HepG2 (cell line): Measurements from ENCODE around the gene FAM222B. TPM values are rescaled to one million over a fixed set of nuclear protein-coding genes. Genes with fewer than 3 reads are reported as not detected.

Experiments
- DMAP1 ChIP-seq: IDR thresholded peaks from 2 replicates; pipeline ENCODE4 v1.6.1; 2016
- NR1H2 ChIP-seq: sonication (generic); formaldehyde crosslinking; IDR thresholded peaks from 2 replicates; pipeline ENCODE4 v1.8.1; 2022; ENCODE audit warnings: low read depth, missing genetic modification reagents, borderline replicate concordance
- NR2F6 ChIP-seq, 2 experiments: IDR thresholded peaks; 2 replicates each; pipeline ENCODE4 v1.6.1; 2016; ENCODE audit warnings: antibody characterized with exemption in 1 of 2, mild to moderate bottlenecking in 1 of 2
- POLR2AphosphoS2 ChIP-seq: IDR thresholded peaks from 2 replicates; pipeline ENCODE4 v1.6.1; 2011; ENCODE audit warnings: low read depth, low read length, improper control_type of control experiment
- ZBTB3 ChIP-seq: sonication (generic); formaldehyde crosslinking; IDR thresholded peaks from 2 replicates; pipeline ENCODE4 v1.4.0; 2020; ENCODE audit warnings: low read depth, mild to moderate bottlenecking, moderate library complexity, missing genetic modification reagents, borderline replicate concordance
- ZMYM4 ChIP-seq: sonication (generic); formaldehyde crosslinking; IDR thresholded peaks from 2 replicates; pipeline ENCODE4 v1.8.1; 2023; ENCODE audit warnings: mild to moderate bottlenecking, missing genetic modification reagents
- ZNF430 ChIP-seq: sonication (generic); formaldehyde crosslinking; IDR thresholded peaks from 2 replicates; pipeline ENCODE4 v1.9.0; 2021; ENCODE audit warnings: mild to moderate bottlenecking, missing genetic modification reagents
- ZNF670 ChIP-seq: sonication (generic); formaldehyde crosslinking; IDR thresholded peaks from 2 replicates; pipeline ENCODE4 v1.8.0; 2022; ENCODE audit warnings: mild to moderate bottlenecking, missing genetic modification reagents, borderline replicate concordance
- ZNF773 ChIP-seq: sonication (generic); formaldehyde crosslinking; IDR thresholded peaks from 2 replicates; pipeline ENCODE4 v1.4.0; 2020; ENCODE audit warnings: missing genetic modification reagents, borderline replicate concordance
- polyA plus RNA-seq, 8 experiments: library from polyadenylated mRNA; depleted of rRNA in 3 of 8; stranded (reverse) in 7 of 8; unstranded in 1 of 8; fragments of >200 nt; fragmentation: Illumina TruSeq in 4 of 8; extraction: Trizol in 4 of 8; gene quantifications; 2 replicates each; pipeline versions ENCODE4 v1.2.1 to v1.2.3, GENCODE V29; 2011 to 2016; ENCODE audit warnings: low read depth in 4 of 8, missing spikeins in 1 of 8, mixed read lengths in 1 of 8; ENCODE audit not compliant: insufficient read depth in 1 of 8
- total RNA-seq, 5 experiments: library from RNA; depleted of rRNA; stranded (reverse); fragments of >200 nt; fragmentation: Illumina TruSeq; extraction: Trizol; gene quantifications; 2 replicates each; pipeline ENCODE4 v1.2.3, GENCODE V29; 2016; ENCODE audit warnings: low read depth in 1 of 5
- TF ChIP-seq, protein P1 (sequence below): IDR thresholded peaks from 2 replicates; pipeline ENCODE4 v1.6.1; 2016; ENCODE audit warnings: missing compliant biosample characterization, missing genetic modification reagents, borderline replicate concordance
- TF ChIP-seq, protein P2 (sequence below): sonication (generic); formaldehyde crosslinking; IDR thresholded peaks from 2 replicates; pipeline ENCODE4 v1.4.0; 2020; ENCODE audit warnings: mild to moderate bottlenecking, missing genetic modification reagents, borderline replicate concordance
- TF ChIP-seq, protein P3 (sequence below): sonication (generic); formaldehyde crosslinking; IDR thresholded peaks from 2 replicates; pipeline ENCODE4 v1.5.0; 2020; ENCODE audit warnings: missing genetic modification reagents
- TF ChIP-seq, protein P4 (sequence below): IDR thresholded peaks from 2 replicates; pipeline ENCODE4 v1.6.1; 2016; ENCODE audit warnings: mild to moderate bottlenecking
- TF ChIP-seq, protein P5 (sequence below): sonication (generic); formaldehyde crosslinking; conservative IDR thresholded peaks from 2 replicates; pipeline ENCODE4 v1.8.0; 2022; ENCODE audit warnings: mild to moderate bottlenecking, moderate library complexity, missing genetic modification reagents
- TF ChIP-seq, protein P6 (sequence below): sonication (generic); formaldehyde crosslinking; IDR thresholded peaks from 2 replicates; pipeline ENCODE4 v1.4.0; 2020; ENCODE audit warnings: missing genetic modification reagents

Gene FAM222B
- total and polyA plus RNA-seq, 2 of the 13 experiments (the other 11 are each of a cell fraction or from before 2014, with no cell fraction given) = 3.5 to 7.3 TPM

DNA sequence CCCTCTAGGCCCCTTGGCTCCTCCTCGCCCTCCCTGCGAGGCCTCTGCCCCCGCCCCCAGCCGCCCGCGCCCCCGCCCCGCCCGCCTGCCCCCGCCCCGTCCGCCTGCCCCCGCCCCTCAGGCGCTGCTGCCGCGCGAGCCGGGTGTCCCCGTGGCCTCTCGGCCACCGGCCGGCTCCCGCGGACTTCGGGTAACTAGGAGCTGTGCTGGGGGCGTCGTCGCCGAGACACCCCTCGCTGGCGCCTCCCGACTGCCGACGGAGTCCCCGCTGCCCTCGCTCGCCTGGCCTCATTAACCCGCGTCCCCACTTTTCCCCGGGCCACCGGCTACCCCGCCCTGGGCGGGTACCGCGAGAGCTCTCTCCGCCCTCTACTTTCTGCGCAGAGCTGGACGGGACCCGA, 116.4 kb downstream of the FAM222B start, which contains the start of gene TLCD1 (continued):
- TF ChIP-seq NR2F6 (IDR thresholded peaks at IDR 0.05) = no peak
- TF ChIP-seq NR2F6 (CRISPR knock-in tag; IDR thresholded peaks at IDR 0.05) = no peak
- TF ChIP-seq, protein P1, sequence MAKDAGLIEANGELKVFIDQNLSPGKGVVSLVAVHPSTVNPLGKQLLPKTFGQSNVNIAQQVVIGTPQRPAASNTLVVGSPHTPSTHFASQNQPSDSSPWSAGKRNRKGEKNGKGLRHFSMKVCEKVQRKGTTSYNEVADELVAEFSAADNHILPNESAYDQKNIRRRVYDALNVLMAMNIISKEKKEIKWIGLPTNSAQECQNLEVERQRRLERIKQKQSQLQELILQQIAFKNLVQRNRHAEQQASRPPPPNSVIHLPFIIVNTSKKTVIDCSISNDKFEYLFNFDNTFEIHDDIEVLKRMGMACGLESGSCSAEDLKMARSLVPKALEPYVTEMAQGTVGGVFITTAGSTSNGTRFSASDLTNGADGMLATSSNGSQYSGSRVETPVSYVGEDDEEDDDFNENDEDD = no peak
- no peak for TF ChIP-seq ZBTB3 (CRISPR knock-in tag)
- TF ChIP-seq, protein P2, sequence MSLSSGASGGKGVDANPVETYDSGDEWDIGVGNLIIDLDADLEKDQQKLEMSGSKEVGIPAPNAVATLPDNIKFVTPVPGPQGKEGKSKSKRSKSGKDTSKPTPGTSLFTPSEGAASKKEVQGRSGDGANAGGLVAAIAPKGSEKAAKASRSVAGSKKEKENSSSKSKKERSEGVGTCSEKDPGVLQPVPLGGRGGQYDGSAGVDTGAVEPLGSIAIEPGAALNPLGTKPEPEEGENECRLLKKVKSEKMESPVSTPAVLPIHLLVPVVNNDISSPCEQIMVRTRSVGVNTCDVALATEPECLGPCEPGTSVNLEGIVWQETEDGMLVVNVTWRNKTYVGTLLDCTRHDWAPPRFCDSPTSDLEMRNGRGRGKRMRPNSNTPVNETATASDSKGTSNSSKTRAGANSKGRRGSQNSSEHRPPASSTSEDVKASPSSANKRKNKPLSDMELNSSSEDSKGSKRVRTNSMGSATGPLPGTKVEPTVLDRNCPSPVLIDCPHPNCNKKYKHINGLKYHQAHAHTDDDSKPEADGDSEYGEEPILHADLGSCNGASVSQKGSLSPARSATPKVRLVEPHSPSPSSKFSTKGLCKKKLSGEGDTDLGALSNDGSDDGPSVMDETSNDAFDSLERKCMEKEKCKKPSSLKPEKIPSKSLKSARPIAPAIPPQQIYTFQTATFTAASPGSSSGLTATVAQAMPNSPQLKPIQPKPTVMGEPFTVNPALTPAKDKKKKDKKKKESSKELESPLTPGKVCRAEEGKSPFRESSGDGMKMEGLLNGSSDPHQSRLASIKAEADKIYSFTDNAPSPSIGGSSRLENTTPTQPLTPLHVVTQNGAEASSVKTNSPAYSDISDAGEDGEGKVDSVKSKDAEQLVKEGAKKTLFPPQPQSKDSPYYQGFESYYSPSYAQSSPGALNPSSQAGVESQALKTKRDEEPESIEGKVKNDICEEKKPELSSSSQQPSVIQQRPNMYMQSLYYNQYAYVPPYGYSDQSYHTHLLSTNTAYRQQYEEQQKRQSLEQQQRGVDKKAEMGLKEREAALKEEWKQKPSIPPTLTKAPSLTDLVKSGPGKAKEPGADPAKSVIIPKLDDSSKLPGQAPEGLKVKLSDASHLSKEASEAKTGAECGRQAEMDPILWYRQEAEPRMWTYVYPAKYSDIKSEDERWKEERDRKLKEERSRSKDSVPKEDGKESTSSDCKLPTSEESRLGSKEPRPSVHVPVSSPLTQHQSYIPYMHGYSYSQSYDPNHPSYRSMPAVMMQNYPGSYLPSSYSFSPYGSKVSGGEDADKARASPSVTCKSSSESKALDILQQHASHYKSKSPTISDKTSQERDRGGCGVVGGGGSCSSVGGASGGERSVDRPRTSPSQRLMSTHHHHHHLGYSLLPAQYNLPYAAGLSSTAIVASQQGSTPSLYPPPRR = no peak
- no peak for TF ChIP-seq ZNF773 (CRISPR knock-in tag)
- TF ChIP-seq, protein P3, sequence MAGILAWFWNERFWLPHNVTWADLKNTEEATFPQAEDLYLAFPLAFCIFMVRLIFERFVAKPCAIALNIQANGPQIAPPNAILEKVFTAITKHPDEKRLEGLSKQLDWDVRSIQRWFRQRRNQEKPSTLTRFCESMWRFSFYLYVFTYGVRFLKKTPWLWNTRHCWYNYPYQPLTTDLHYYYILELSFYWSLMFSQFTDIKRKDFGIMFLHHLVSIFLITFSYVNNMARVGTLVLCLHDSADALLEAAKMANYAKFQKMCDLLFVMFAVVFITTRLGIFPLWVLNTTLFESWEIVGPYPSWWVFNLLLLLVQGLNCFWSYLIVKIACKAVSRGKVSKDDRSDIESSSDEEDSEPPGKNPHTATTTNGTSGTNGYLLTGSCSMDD = no peak
- TF ChIP-seq, protein P4, sequence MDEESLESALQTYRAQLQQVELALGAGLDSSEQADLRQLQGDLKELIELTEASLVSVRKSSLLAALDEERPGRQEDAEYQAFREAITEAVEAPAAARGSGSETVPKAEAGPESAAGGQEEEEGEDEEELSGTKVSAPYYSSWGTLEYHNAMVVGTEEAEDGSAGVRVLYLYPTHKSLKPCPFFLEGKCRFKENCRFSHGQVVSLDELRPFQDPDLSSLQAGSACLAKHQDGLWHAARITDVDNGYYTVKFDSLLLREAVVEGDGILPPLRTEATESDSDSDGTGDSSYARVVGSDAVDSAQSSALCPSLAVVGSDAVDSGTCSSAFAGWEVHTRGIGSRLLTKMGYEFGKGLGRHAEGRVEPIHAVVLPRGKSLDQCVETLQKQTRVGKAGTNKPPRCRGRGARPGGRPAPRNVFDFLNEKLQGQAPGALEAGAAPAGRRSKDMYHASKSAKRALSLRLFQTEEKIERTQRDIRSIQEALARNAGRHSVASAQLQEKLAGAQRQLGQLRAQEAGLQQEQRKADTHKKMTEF (CRISPR knock-in tag) = no peak
- no peak for TF ChIP-seq POLR2AphosphoS2
- TF ChIP-seq ZNF670 = peak; percentile 20; the same call in 1 of the 2 replicates
- TF ChIP-seq NR1H2 (CRISPR knock-in tag) = no peak
- no peak for TF ChIP-seq ZNF430 (CRISPR knock-in tag)
- TF ChIP-seq, protein P5, sequence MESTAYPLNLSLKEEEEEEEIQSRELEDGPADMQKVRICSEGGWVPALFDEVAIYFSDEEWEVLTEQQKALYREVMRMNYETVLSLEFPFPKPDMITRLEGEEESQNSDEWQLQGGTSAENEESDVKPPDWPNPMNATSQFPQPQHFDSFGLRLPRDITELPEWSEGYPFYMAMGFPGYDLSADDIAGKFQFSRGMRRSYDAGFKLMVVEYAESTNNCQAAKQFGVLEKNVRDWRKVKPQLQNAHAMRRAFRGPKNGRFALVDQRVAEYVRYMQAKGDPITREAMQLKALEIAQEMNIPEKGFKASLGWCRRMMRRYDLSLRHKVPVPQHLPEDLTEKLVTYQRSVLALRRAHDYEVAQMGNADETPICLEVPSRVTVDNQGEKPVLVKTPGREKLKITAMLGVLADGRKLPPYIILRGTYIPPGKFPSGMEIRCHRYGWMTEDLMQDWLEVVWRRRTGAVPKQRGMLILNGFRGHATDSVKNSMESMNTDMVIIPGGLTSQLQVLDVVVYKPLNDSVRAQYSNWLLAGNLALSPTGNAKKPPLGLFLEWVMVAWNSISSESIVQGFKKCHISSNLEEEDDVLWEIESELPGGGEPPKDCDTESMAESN = no peak
- TF ChIP-seq DMAP1 (CRISPR knock-in tag) = no peak; the same call in 1 of the 2 replicates
- TF ChIP-seq, protein P6, sequence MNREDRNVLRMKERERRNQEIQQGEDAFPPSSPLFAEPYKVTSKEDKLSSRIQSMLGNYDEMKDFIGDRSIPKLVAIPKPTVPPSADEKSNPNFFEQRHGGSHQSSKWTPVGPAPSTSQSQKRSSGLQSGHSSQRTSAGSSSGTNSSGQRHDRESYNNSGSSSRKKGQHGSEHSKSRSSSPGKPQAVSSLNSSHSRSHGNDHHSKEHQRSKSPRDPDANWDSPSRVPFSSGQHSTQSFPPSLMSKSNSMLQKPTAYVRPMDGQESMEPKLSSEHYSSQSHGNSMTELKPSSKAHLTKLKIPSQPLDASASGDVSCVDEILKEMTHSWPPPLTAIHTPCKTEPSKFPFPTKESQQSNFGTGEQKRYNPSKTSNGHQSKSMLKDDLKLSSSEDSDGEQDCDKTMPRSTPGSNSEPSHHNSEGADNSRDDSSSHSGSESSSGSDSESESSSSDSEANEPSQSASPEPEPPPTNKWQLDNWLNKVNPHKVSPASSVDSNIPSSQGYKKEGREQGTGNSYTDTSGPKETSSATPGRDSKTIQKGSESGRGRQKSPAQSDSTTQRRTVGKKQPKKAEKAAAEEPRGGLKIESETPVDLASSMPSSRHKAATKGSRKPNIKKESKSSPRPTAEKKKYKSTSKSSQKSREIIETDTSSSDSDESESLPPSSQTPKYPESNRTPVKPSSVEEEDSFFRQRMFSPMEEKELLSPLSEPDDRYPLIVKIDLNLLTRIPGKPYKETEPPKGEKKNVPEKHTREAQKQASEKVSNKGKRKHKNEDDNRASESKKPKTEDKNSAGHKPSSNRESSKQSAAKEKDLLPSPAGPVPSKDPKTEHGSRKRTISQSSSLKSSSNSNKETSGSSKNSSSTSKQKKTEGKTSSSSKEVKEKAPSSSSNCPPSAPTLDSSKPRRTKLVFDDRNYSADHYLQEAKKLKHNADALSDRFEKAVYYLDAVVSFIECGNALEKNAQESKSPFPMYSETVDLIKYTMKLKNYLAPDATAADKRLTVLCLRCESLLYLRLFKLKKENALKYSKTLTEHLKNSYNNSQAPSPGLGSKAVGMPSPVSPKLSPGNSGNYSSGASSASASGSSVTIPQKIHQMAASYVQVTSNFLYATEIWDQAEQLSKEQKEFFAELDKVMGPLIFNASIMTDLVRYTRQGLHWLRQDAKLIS = no peak
- no peak for TF ChIP-seq ZMYM4 (CRISPR knock-in tag)
